Parathyroid adenoma (tissue), 2 donors: Measurements from ENCODE around the gene PIK3C3.
"Not testable (repeated sequence)": the region's sequence is repeated elsewhere in the genome, so short reads cannot be mapped to it uniquely, and the experiment has no call there.

Source experiments
- H2AFZ ChIP-seq: fragments of 300-600 bp; sonication (generic); one replicate; pipeline ENCODE4 v1.7.0; 2017; ENCODE audit warnings: antibody characterized with exemption, mild to moderate bottlenecking
- H3K27ac ChIP-seq: fragments of 300-600 bp; sonication (generic); one replicate; pipeline ENCODE4 v1.7.0; 2017
- H3K27me3 ChIP-seq: fragments of 300-600 bp; sonication (generic); one replicate; pipeline ENCODE4 v1.7.0; 2017; ENCODE audit warnings: low read length; ENCODE audit not compliant: control insufficient read depth, insufficient read depth
- H3K36me3 ChIP-seq: fragments of 300-600 bp; sonication (generic); one replicate; pipeline ENCODE4 v1.7.0; 2017; ENCODE audit warnings: low read length; ENCODE audit not compliant: control insufficient read depth, insufficient read depth
- H3K4me1 ChIP-seq: fragments of 300-600 bp; sonication (generic); one replicate; pipeline ENCODE4 v1.7.0; 2017; ENCODE audit warnings: control low read depth
- H3K4me2 ChIP-seq: fragments of 300-600 bp; sonication (generic); one replicate; pipeline ENCODE4 v1.7.0; 2017; ENCODE audit warnings: low read length
- H3K4me3 ChIP-seq: fragments of 300-600 bp; sonication (generic); one replicate; pipeline ENCODE4 v1.7.0; 2017; ENCODE audit warnings: low read depth, low read length
- H3K79me2 ChIP-seq: fragments of 300-600 bp; sonication (generic); one replicate; pipeline ENCODE4 v1.7.0; 2017; ENCODE audit warnings: control low read depth
- H3K9ac ChIP-seq: fragments of 300-600 bp; sonication (generic); one replicate; pipeline ENCODE4 v1.7.0; 2017; ENCODE audit warnings: mild to moderate bottlenecking
- H3K9me3 ChIP-seq: fragments of 300-600 bp; sonication (generic); one replicate; pipeline ENCODE4 v1.7.0; 2017; ENCODE audit warnings: low read length; ENCODE audit not compliant: control insufficient read depth
- TF ChIP-seq, protein P1 (sequence below): fragments of 300-600 bp; sonication (generic); IDR thresholded peaks from one replicate; pipeline ENCODE4 v1.7.0; 2017; ENCODE audit warnings: antibody characterized with exemption, mild to moderate bottlenecking
- donor health status: primary hyperparathyroidism.

The PIK3C3 gene

DNA sequence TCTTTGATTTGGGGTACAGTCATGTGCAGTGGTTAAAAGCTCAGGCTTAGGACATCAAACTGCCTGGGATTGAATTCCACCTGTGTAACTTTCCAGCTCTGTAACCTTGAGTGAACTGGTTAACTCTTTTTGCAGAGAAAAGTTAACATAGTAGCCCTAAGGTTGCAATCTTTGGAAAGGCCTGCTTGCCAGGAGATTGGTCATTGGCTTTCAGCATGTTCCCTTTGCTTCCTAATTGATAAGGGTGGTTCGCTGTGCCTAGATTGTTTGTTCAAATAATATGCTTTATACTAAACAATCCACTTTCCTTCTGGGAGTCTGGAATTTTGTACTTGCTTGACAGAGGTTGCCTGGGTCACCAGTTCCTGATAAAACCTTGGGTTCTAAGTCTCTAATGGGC lies 86.8 kb downstream of the PIK3C3 start:
- Histone ChIP-seq H3K4me2 (no peak overlapping the region), H2AFZ (no peak overlapping the region), H3K9me3 (no peaks in the 10 kb centered on the region), H3K4me3 (no peak overlapping the region), H3K27ac (no peak overlapping the region), H3K27me3 (no peaks in the 10 kb centered on the region), H3K36me3 (no peaks in the 10 kb centered on the region), H3K79me2 (no peaks in the 10 kb centered on the region), H3K4me1 (no peaks in the 10 kb centered on the region), H3K9ac (no peak overlapping the region)
- TF ChIP-seq, protein P1, sequence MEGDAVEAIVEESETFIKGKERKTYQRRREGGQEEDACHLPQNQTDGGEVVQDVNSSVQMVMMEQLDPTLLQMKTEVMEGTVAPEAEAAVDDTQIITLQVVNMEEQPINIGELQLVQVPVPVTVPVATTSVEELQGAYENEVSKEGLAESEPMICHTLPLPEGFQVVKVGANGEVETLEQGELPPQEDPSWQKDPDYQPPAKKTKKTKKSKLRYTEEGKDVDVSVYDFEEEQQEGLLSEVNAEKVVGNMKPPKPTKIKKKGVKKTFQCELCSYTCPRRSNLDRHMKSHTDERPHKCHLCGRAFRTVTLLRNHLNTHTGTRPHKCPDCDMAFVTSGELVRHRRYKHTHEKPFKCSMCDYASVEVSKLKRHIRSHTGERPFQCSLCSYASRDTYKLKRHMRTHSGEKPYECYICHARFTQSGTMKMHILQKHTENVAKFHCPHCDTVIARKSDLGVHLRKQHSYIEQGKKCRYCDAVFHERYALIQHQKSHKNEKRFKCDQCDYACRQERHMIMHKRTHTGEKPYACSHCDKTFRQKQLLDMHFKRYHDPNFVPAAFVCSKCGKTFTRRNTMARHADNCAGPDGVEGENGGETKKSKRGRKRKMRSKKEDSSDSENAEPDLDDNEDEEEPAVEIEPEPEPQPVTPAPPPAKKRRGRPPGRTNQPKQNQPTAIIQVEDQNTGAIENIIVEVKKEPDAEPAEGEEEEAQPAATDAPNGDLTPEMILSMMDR: no peak

DNA sequence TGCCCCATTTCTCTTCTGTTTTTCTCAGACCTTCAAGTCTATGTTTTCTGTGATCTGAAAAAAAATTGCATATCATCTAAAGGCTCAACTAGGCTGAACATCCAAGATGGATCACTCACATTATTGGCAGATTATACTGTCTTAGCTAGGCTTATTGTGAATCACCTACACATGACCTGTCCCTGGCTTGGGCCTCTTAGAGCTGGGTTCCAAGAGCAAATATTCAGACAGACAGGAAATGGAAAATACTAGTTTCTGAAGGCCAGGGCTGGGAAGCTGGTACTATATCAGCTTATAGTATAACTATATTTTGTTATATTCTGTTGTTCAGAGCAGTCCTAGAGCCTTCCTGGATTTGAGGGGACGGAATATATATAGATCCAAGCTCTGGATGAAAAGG lies 90.3 kb downstream of the PIK3C3 start:
- H3K79me2 ChIP-seq: no peaks in the 10 kb centered on the region
- peaks cover 9% of the 10 kb centered on the region for H3K4me1 ChIP-seq
- H3K36me3 ChIP-seq: no peaks in the 10 kb centered on the region
- no peak overlapping the region for H3K9ac ChIP-seq
- H3K4me3 ChIP-seq: no peak overlapping the region
- no peaks in the 10 kb centered on the region for H3K9me3 ChIP-seq
- no peak overlapping the region for H3K4me2 ChIP-seq
- no peak overlapping the region for H3K27ac ChIP-seq
- TF ChIP-seq, protein P1: no peak
- H2AFZ ChIP-seq: no peak overlapping the region
- no peaks in the 10 kb centered on the region for H3K27me3 ChIP-seq

GRCh38 chr18:42047721-42048120 lies 92.7 kb downstream of the PIK3C3 start:
- H2AFZ ChIP-seq: peak overlapping the region; percentile 19
- no peaks in the 10 kb centered on the region for H3K9me3 ChIP-seq
- no peak overlapping the region for H3K4me3 ChIP-seq
- no peaks in the 10 kb centered on the region for H3K36me3 ChIP-seq
- H3K4me1 ChIP-seq: peaks cover 9% of the 10 kb centered on the region
- peak overlapping the region; percentile 70 for H3K27ac ChIP-seq
- no peak overlapping the region for H3K4me2 ChIP-seq
- no peaks in the 10 kb centered on the region for H3K79me2 ChIP-seq
- no peaks in the 10 kb centered on the region for H3K27me3 ChIP-seq
- TF ChIP-seq, protein P1: no peak
- H3K9ac ChIP-seq: no peak overlapping the region

- no peak overlapping the region for H3K4me2 ChIP-seq
- H3K9me3 ChIP-seq: no peaks in the 10 kb centered on the region
- peaks cover 9% of the 10 kb centered on the region for H3K4me1 ChIP-seq
- TF ChIP-seq, protein P1: no peak
- no peaks in the 10 kb centered on the region for H3K79me2 ChIP-seq
- no peak overlapping the region for H3K4me3 ChIP-seq
- no peak overlapping the region for H3K9ac ChIP-seq
- H3K36me3 ChIP-seq: no peaks in the 10 kb centered on the region
- H3K27ac ChIP-seq: peak overlapping the region; percentile 70
- no peaks in the 10 kb centered on the region for H3K27me3 ChIP-seq
- H2AFZ ChIP-seq: peak overlapping the region; percentile 19
Measured at GRCh38 chr18:42048158-42048557, 93.1 kb downstream of the PIK3C3 start.

DNA sequence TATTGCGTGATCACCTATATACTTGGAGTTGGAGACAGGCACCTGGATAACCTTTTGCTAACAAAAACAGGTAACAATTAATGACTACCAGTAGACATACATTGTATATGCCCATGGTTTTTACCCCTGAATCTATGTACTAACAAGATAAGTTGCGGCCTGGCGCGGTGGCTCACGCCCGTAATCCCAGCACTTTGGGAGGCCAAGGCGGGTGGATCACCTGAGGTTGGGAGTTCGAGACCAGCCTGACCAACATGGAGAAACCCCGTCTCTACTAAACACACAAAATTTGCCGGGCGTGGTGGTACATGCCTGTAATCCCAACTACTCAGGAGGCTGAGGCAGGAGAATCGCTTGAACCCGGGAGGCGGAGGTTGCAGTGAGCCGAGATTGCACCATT lies 94.5 kb downstream of the PIK3C3 start:
- H3K4me3 ChIP-seq, H3K4me1 ChIP-seq, H3K9ac ChIP-seq, H3K9me3 ChIP-seq, H3K27me3 ChIP-seq, H3K27ac ChIP-seq, H2AFZ ChIP-seq, H3K36me3 ChIP-seq, H3K79me2 ChIP-seq, H3K4me2 ChIP-seq: not testable (repeated sequence)
